Vagina (tissue), 2 donors: ENCODE data around the gene ASB10.

Source experiments
- CTCF ChIP-seq, 3 experiments: fragments of 450-650 bp in 2 of 3; fragments of 200-600 bp in 1 of 3; sonication (generic) in 1 of 3; IDR thresholded peaks; one replicate each; pipeline ENCODE4 v1.5.1; 2017 to 2019; ENCODE audit warnings: antibody characterized with exemption in 3 of 3, mild to moderate bottlenecking in 2 of 3, moderate library complexity in 2 of 3
- POLR2A ChIP-seq, 2 donors: fragments of 450-650 bp; IDR thresholded peaks; one replicate each; pipeline ENCODE4 v1.6.1; 2017; ENCODE audit warnings: antibody characterized with exemption in 2 of 2, mild to moderate bottlenecking in 2 of 2, moderate library complexity in 2 of 2
- POLR2AphosphoS5 ChIP-seq, 2 donors: sonication (generic); formaldehyde crosslinking; IDR thresholded peaks; one replicate each; pipeline ENCODE4 v1.9.0; 2017; ENCODE audit warnings: antibody characterized with exemption in 2 of 2, mild to moderate bottlenecking in 2 of 2, low read depth in 1 of 2; ENCODE audit not compliant: insufficient read depth in 1 of 2

- no peak for TF ChIP-seq CTCF (IDR thresholded peaks at IDR 0.05)
- TF ChIP-seq POLR2AphosphoS5 (IDR thresholded peaks at IDR 0.05; ENCODE audit: insufficient read depth in 1 of 2, low read depth in 1 of 2) = no peak
- no peak for TF ChIP-seq POLR2A (IDR thresholded peaks at IDR 0.05)
Observed at GRCh38 chr7:151138153-151138851, 48.7 kb downstream of the ASB10 start.
